ENCODE data around the gene EPB41L3. TPM values are rescaled to one million over a fixed set of nuclear protein-coding genes. Genes with fewer than 3 reads are reported as not detected.

Gene EPB41L3
- total and polyA plus RNA-seq, 2 experiments from 2014 or later, result 8.0 to 11.7 TPM

DNA sequence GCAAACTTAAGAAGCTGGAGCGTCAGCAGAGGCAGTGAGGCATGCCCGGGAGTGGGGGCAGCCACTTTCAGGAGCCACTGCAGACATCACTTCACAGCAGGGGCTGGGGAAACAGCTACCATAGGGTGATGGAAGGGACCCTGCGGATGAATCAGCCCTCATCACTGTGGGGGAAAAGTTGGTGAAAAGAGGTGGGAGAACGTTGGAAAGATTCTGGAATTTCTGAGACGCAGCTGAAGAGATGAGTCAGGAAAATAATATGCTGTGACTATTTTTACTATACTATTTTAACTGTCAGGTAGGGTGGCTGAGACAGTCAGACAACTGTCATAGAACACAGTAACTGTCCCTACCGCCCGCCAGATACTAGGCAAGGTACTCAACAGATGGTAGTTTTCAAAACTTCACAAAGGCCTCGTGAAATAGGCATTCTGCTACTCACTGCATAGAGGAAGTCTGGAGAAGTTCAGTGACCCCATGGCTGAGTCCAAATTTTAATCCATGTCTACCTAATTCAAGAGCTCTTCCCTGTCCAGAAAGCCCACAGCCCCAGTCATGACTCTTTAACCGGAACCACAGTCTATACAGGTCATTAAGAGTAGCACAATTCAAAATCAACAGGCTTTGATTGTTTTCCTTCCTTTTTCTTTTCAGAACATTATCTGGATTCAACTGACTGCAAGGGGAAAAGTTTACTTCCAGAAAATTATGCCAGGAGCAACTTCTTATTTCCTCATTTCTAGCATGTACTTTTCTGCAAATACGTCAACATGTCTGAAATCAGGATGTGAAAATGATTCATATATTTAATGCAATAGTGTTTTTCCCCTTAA, 39.3 kb upstream of the EPB41L3 start:
- no peak for TF ChIP-seq CREB1 (CRISPR knock-in tag; IDR thresholded peaks at IDR 0.05; ENCODE audit: low read depth)
- no peak for TF ChIP-seq NANOG (IDR thresholded peaks at IDR 0.05; ENCODE audit: borderline replicate concordance)
- no peak for TF ChIP-seq CTCF (conservative IDR thresholded peaks at IDR 0.05; ENCODE audit: low read depth in 2 of 2)
- no peak for TF ChIP-seq ZNF114 (CRISPR knock-in tag; IDR thresholded peaks at IDR 0.05)
- TF ChIP-seq POLR2AphosphoS5 (IDR thresholded peaks at IDR 0.05; ENCODE audit: low read depth), result no peak
- no peak for TF ChIP-seq ZNF331 (CRISPR knock-in tag; IDR thresholded peaks at IDR 0.05; ENCODE audit: low read depth)
- no peak for TF ChIP-seq ZNF462 (CRISPR knock-in tag; IDR thresholded peaks at IDR 0.05)
- TF ChIP-seq EZH2 (IDR thresholded peaks at IDR 0.05; ENCODE audit: low read depth, unreplicated experiment), result no peak
- TF ChIP-seq STAT1 (IDR thresholded peaks at IDR 0.05; ENCODE audit: unreplicated experiment), result no peak
- TF ChIP-seq ETS1 (IDR thresholded peaks at IDR 0.05), result no peak
- no peak for TF ChIP-seq JUNB (IDR thresholded peaks at IDR 0.05; ENCODE audit: unreplicated experiment)
- TF ChIP-seq EZH2phosphoT487 (IDR thresholded peaks at IDR 0.05; ENCODE audit: unreplicated experiment), result no peak
- TF ChIP-seq REST (IDR thresholded peaks at IDR 0.05; ENCODE audit: unreplicated experiment), result no peak
- Histone ChIP-seq H3K9me2 (ENCODE audit: insufficient read depth) (no peaks in the 10 kb centered on the region), H3K79me2 (replicated peaks; ENCODE audit: insufficient read depth) (no peaks in the 10 kb centered on the region), H4K20me1 (replicated peaks; ENCODE audit: insufficient read depth) (no peaks in the 10 kb centered on the region), H3K27ac (ENCODE audit: low read depth) (no peak overlapping the region), H3K36me3 (ENCODE audit: insufficient read depth) (no peaks in the 10 kb centered on the region), H3F3A (replicated peaks; ENCODE audit: low read depth) (no peaks in the 10 kb centered on the region), H3K4me2 (no peak overlapping the region), H3K4me1 (ENCODE audit: insufficient read depth) (peaks cover 39% of the 10 kb centered on the region), H2AFZ (no peak overlapping the region), H3K27me3 (ENCODE audit: insufficient read depth) (no peaks in the 10 kb centered on the region), H3K4me3 (no peak overlapping the region)
- Mint-ChIP-seq H3K4me1 (peaks cover 46% of the 10 kb centered on the region), H3K36me3 (ENCODE audit: low read depth) (no peaks in the 10 kb centered on the region), H3K4me3 (no peak overlapping the region), H3K27me3 (ENCODE audit: insufficient read depth, low read depth, poor library complexity) (no peaks in the 10 kb centered on the region), H3K9me3 (no peaks in the 10 kb centered on the region), H3K27ac (no peak overlapping the region)
- ATAC-seq (peak; percentile 19; the same call in 1 of the 3 replicates), DNase-seq (ENCODE audit: low spot score) (no peak)
